ENCODE measurements around the gene TAS2R19. TPM values are rescaled to one million over a fixed set of nuclear protein-coding genes. Genes with fewer than 3 reads are reported as not detected.

Gene TAS2R19
- polyA plus RNA-seq, 1 donor from 2014 or later, result 5.7 TPM

GRCh38 chr12:10994307-10994706, 28.1 kb downstream of the TAS2R19 start:
- H3F3A ChIP-seq (ENCODE audit: insufficient read depth, low read length, poor library complexity, severe bottlenecking), result no peaks in the 10 kb centered on the region
- no peak overlapping the region for H3K4me2 ChIP-seq (ENCODE audit: low read length)
- no peak overlapping the region for H3K27ac ChIP-seq (ENCODE audit: low read length)
- H3K9ac ChIP-seq (ENCODE audit: low read length), result no peak overlapping the region
- no peaks in the 10 kb centered on the region for H3K9me3 ChIP-seq (ENCODE audit: low read length)
- no peak overlapping the region for H3K4me3 ChIP-seq (ENCODE audit: low read length)
- no peaks in the 10 kb centered on the region for H3K79me2 ChIP-seq (replicated peaks; ENCODE audit: insufficient read depth, low read length)
- H3K36me3 ChIP-seq (ENCODE audit: insufficient read depth, low read length), result no peaks in the 10 kb centered on the region
- no peaks in the 10 kb centered on the region for H3K27me3 ChIP-seq (ENCODE audit: insufficient read depth, low read depth, low read length)
- no peaks in the 10 kb centered on the region for H4K20me1 ChIP-seq (ENCODE audit: insufficient read depth)
- no peaks in the 10 kb centered on the region for H3K9me2 ChIP-seq (ENCODE audit: insufficient read depth, low read length)
- no peak overlapping the region for H2AFZ ChIP-seq (ENCODE audit: low read depth, low read length)
- TF ChIP-seq CTCF (IDR thresholded peaks at IDR 0.05; ENCODE audit: poor library complexity, severe bottlenecking) (no peak), EP300 (conservative IDR thresholded peaks at IDR 0.05; ENCODE audit: poor library complexity, severe bottlenecking) (no peak), TAF1 (IDR thresholded peaks at IDR 0.05; ENCODE audit: low read depth) (no peak), SMC3 (conservative IDR thresholded peaks at IDR 0.05; ENCODE audit: poor library complexity) (no peak), REST (IDR thresholded peaks at IDR 0.05; ENCODE audit: borderline replicate concordance) (no peak), EZH2 (IDR thresholded peaks at IDR 0.05; ENCODE audit: borderline replicate concordance, insufficient read depth, low read length, poor library complexity, severe bottlenecking) (no peak), MXI1 (conservative IDR thresholded peaks at IDR 0.05; ENCODE audit: poor library complexity, severe bottlenecking) (no peak), RAD21 (conservative IDR thresholded peaks at IDR 0.05) (no peak), POLR2AphosphoS5 (IDR thresholded peaks at IDR 0.05) (no peak)

- Histone ChIP-seq H3K4me2 (ENCODE audit: low read length) (no peak overlapping the region), H3K27ac (ENCODE audit: low read length) (no peak overlapping the region), H4K20me1 (ENCODE audit: insufficient read depth) (no peaks in the 10 kb centered on the region), H3K4me3 (ENCODE audit: low read length) (no peak overlapping the region), H3K79me2 (replicated peaks; ENCODE audit: insufficient read depth, low read length) (no peaks in the 10 kb centered on the region), H3K9me3 (ENCODE audit: low read length) (no peaks in the 10 kb centered on the region), H3K9me2 (ENCODE audit: insufficient read depth, low read length) (no peaks in the 10 kb centered on the region), H3K27me3 (ENCODE audit: insufficient read depth, low read depth, low read length) (no peaks in the 10 kb centered on the region), H2AFZ (ENCODE audit: low read depth, low read length) (no peak overlapping the region), H3F3A (ENCODE audit: insufficient read depth, low read length, poor library complexity, severe bottlenecking) (no peaks in the 10 kb centered on the region), H3K9ac (ENCODE audit: low read length) (no peak overlapping the region), H3K36me3 (ENCODE audit: insufficient read depth, low read length) (no peaks in the 10 kb centered on the region)
- no peak for TF ChIP-seq EP300 (conservative IDR thresholded peaks at IDR 0.05; ENCODE audit: poor library complexity, severe bottlenecking)
Observed at GRCh38 chr12:10989107-10989506, 33.3 kb downstream of the TAS2R19 start.

GRCh38 chr12:10986812-10987211, 35.6 kb downstream of the TAS2R19 start, which contains the start of gene TAS2R50:
TAS2R50 (minus strand) TSS chr12:10986912; CDS start chr12:10986860, 52 bp downstream.
- H3K4me3 ChIP-seq (ENCODE audit: low read length), result no peak within 1 kb of the TSS
- H3K79me2 ChIP-seq (replicated peaks; ENCODE audit: insufficient read depth, low read length), result no peaks in the 10 kb centered on the region
- no peaks in the 10 kb centered on the region for H3K9me3 ChIP-seq (ENCODE audit: low read length)
- H3K36me3 ChIP-seq (ENCODE audit: insufficient read depth, low read length), result no peaks in the 10 kb centered on the region
- H4K20me1 ChIP-seq (ENCODE audit: insufficient read depth), result no peaks in the 10 kb centered on the region
- no peak for TF ChIP-seq RAD21 (conservative IDR thresholded peaks at IDR 0.05)
- TF ChIP-seq EZH2 (IDR thresholded peaks at IDR 0.05; ENCODE audit: borderline replicate concordance, insufficient read depth, low read length, poor library complexity, severe bottlenecking), result no peak
- no peak for TF ChIP-seq REST (IDR thresholded peaks at IDR 0.05; ENCODE audit: borderline replicate concordance)
- TF ChIP-seq MXI1 (conservative IDR thresholded peaks at IDR 0.05; ENCODE audit: poor library complexity, severe bottlenecking), result no peak
- TF ChIP-seq TAF1 (IDR thresholded peaks at IDR 0.05; ENCODE audit: low read depth), result no peak
- no peak for TF ChIP-seq SMC3 (conservative IDR thresholded peaks at IDR 0.05; ENCODE audit: poor library complexity)
- TF ChIP-seq POLR2AphosphoS5 (IDR thresholded peaks at IDR 0.05), result no peak
- TF ChIP-seq CTCF (IDR thresholded peaks at IDR 0.05; ENCODE audit: poor library complexity, severe bottlenecking), result no peak
- no peak for TF ChIP-seq EP300 (conservative IDR thresholded peaks at IDR 0.05; ENCODE audit: poor library complexity, severe bottlenecking)
- no peak within 1 kb of the TSS for H3K9ac ChIP-seq (ENCODE audit: low read length)
- no peaks in the 10 kb centered on the region for H3K9me2 ChIP-seq (ENCODE audit: insufficient read depth, low read length)
- H3K4me2 ChIP-seq (ENCODE audit: low read length), result no peak within 1 kb of the TSS
- H2AFZ ChIP-seq (ENCODE audit: low read depth, low read length), result no peak within 1 kb of the TSS
- H3K27ac ChIP-seq (ENCODE audit: low read length), result no peak within 1 kb of the TSS
- H3F3A ChIP-seq (ENCODE audit: insufficient read depth, low read length, poor library complexity, severe bottlenecking), result no peaks in the 10 kb centered on the region
- no peaks in the 10 kb centered on the region for H3K27me3 ChIP-seq (ENCODE audit: insufficient read depth, low read depth, low read length)
